H9 (cell line): Measurements from ENCODE around the gene DHRS13. TPM values are rescaled to one million over a fixed set of nuclear protein-coding genes. Genes with fewer than 3 reads are reported as not detected.

Source experiments
- DNase-seq: peaks from one replicate; pipeline ENCODE4 v3.0.0-alpha.2; 2017
- H2AFZ ChIP-seq: one replicate; pipeline ENCODE4 v1.6.1; 2013; ENCODE audit warnings: mild to moderate bottlenecking, low read length, control low read depth, moderate library complexity
- H2AK5ac ChIP-seq: 2 replicates; pipeline ENCODE4 v1.6.1; 2013; ENCODE audit warnings: low read length, control low read depth, mixed read lengths; ENCODE audit not compliant: insufficient read length
- H2BK120ac ChIP-seq: one replicate; pipeline ENCODE4 v1.6.1; 2013; ENCODE audit warnings: low read depth, mild to moderate bottlenecking, low read length, control low read depth, inconsistent platforms; ENCODE audit not compliant: poor library complexity, severe bottlenecking
- H2BK12ac ChIP-seq: 2 replicates; pipeline ENCODE4 v1.6.1; 2013; ENCODE audit warnings: low read length, control low read depth, mixed read lengths, low read depth; ENCODE audit not compliant: insufficient read length
- H2BK15ac ChIP-seq: 2 replicates; pipeline ENCODE4 v1.6.1; 2013; ENCODE audit warnings: low read depth, low read length, control low read depth
- H2BK20ac ChIP-seq: one replicate; pipeline ENCODE4 v1.6.1; 2013; ENCODE audit warnings: low read depth, mild to moderate bottlenecking, low read length, control low read depth, inconsistent platforms; ENCODE audit not compliant: poor library complexity, severe bottlenecking
- H2BK5ac ChIP-seq: 2 replicates; pipeline ENCODE4 v1.6.1; 2013; ENCODE audit warnings: low read length, control low read depth, mixed read lengths; ENCODE audit not compliant: insufficient read length
- H3K14ac ChIP-seq: 2 replicates; pipeline ENCODE4 v1.6.1; 2013; ENCODE audit warnings: low read length, control low read depth; ENCODE audit not compliant: insufficient read depth
- H3K18ac ChIP-seq: 2 replicates; pipeline ENCODE4 v1.6.1; 2013; ENCODE audit warnings: low read depth, mild to moderate bottlenecking, mixed read lengths, low read length, control low read depth; ENCODE audit not compliant: insufficient read length
- H3K23ac ChIP-seq: 2 replicates; pipeline ENCODE4 v1.6.1; 2013; ENCODE audit warnings: low read length, control low read depth, mixed read lengths, low read depth; ENCODE audit not compliant: insufficient read length
- H3K23me2 ChIP-seq: 2 replicates; pipeline ENCODE4 v1.6.1; 2013; ENCODE audit warnings: low read depth, mild to moderate bottlenecking, mixed read lengths, low read length, control low read depth; ENCODE audit not compliant: insufficient read length, poor library complexity, severe bottlenecking
- H3K27ac ChIP-seq: 2 replicates; pipeline ENCODE4 v1.5.1; 2013; ENCODE audit warnings: low read length, control low read depth, mixed read lengths, low read depth; ENCODE audit not compliant: insufficient read length
- H3K27me3 ChIP-seq: 2 replicates; pipeline ENCODE4 v1.6.1; 2013; ENCODE audit warnings: low read length, control low read depth, inconsistent platforms; ENCODE audit not compliant: insufficient read depth
- H3K4ac ChIP-seq: 2 replicates; pipeline ENCODE4 v1.6.1; 2013; ENCODE audit warnings: low read depth, mild to moderate bottlenecking, control low read depth, inconsistent platforms, low read length, moderate library complexity
- H3K4me1 ChIP-seq: 2 replicates; pipeline ENCODE4 v1.6.1; 2013; ENCODE audit warnings: low read length, control low read depth, inconsistent platforms; ENCODE audit not compliant: insufficient read depth
- H3K4me2 ChIP-seq: 2 replicates; pipeline ENCODE4 v1.6.1; 2013; ENCODE audit warnings: low read length, control low read depth, mixed read lengths; ENCODE audit not compliant: insufficient read length, insufficient read depth
- H3K56ac ChIP-seq: 2 replicates; pipeline ENCODE4 v1.6.1; 2013; ENCODE audit warnings: low read depth, mild to moderate bottlenecking, mixed read lengths, low read length, control low read depth; ENCODE audit not compliant: insufficient read length
- H3K79me1 ChIP-seq: 2 replicates; pipeline ENCODE4 v1.6.1; 2013; ENCODE audit warnings: low read depth, mild to moderate bottlenecking, moderate library complexity, low read length, control low read depth, inconsistent platforms; ENCODE audit not compliant: insufficient read depth, poor library complexity, severe bottlenecking
- H3K79me2 ChIP-seq: 2 replicates; pipeline ENCODE4 v1.6.1; 2013; ENCODE audit warnings: low read length, control low read depth, inconsistent platforms; ENCODE audit not compliant: insufficient read depth
- H3K9ac ChIP-seq: 2 replicates; pipeline ENCODE4 v1.6.1; 2013; ENCODE audit warnings: low read length, control low read depth, mixed read lengths; ENCODE audit not compliant: insufficient read length; ENCODE audit errors: extremely low read depth
- H3K9me3 ChIP-seq: one replicate; pipeline ENCODE4 v1.6.1; 2013; ENCODE audit warnings: low read depth, low read length, inconsistent platforms; ENCODE audit not compliant: control insufficient read depth
- H3T11ph ChIP-seq: one replicate; pipeline ENCODE4 v1.6.1; 2013; ENCODE audit warnings: mild to moderate bottlenecking, low read length, control low read depth, inconsistent platforms
- H4K20me1 ChIP-seq: one replicate; pipeline ENCODE4 v1.6.1; 2013; ENCODE audit not compliant: control insufficient read depth, insufficient read length, insufficient read depth
- H4K5ac ChIP-seq: 2 replicates; pipeline ENCODE4 v1.6.1; 2013; ENCODE audit warnings: low read depth, mild to moderate bottlenecking, mixed read lengths, low read length, control low read depth; ENCODE audit not compliant: insufficient read length
- H4K8ac ChIP-seq: replicated peaks from 2 replicates; pipeline ENCODE4 v1.6.1; 2013; ENCODE audit warnings: low read length, control low read depth, mixed read lengths, low read depth; ENCODE audit not compliant: insufficient read length
- H4K91ac ChIP-seq: 2 replicates; pipeline ENCODE4 v1.6.1; 2013; ENCODE audit warnings: low read depth, mild to moderate bottlenecking, moderate library complexity, mixed read lengths, low read length, control low read depth; ENCODE audit not compliant: insufficient read length
- H3K27ac Mint-ChIP-seq, 3 experiments: 2 replicates in 2 of 3; 3 replicates in 1 of 3; pipeline ENCODE4 v1.8.0; 2020 to 2021; ENCODE audit warnings: mixed read lengths in 3 of 3, mild to moderate bottlenecking in 1 of 3, moderate library complexity in 1 of 3
- H3K27me3 Mint-ChIP-seq: 2 replicates; pipeline ENCODE4 v1.8.0; 2021; ENCODE audit warnings: low read depth, mild to moderate bottlenecking, moderate library complexity, mixed read lengths
- H3K36me3 Mint-ChIP-seq, 3 experiments: 2 replicates in 2 of 3; 3 replicates in 1 of 3; pipeline ENCODE4 v1.8.0; 2020 to 2021; ENCODE audit warnings: low read depth in 3 of 3, mixed read lengths in 3 of 3; ENCODE audit not compliant: insufficient read depth in 1 of 3
- H3K4me1 Mint-ChIP-seq, 2 experiments: 2 replicates each; pipeline ENCODE4 v1.8.0; 2020; ENCODE audit warnings: mixed read lengths in 2 of 2
- H3K4me3 Mint-ChIP-seq, 2 experiments: 2 replicates in 1 of 2; 3 replicates in 1 of 2; pipeline ENCODE4 v1.8.0; 2020 to 2021; ENCODE audit warnings: mild to moderate bottlenecking in 2 of 2, mixed read lengths in 2 of 2, moderate library complexity in 1 of 2
- H3K9me3 Mint-ChIP-seq, 2 experiments: 2 replicates in 1 of 2; 3 replicates in 1 of 2; pipeline ENCODE4 v1.8.0; 2020; ENCODE audit warnings: mild to moderate bottlenecking in 2 of 2, mixed read lengths in 2 of 2, moderate library complexity in 1 of 2
- CTCF ChIP-seq: fragments of 200-600 bp; sonication (generic); conservative IDR thresholded peaks from 3 replicates; pipeline ENCODE4 v1.8.0; 2021; ENCODE audit warnings: antibody characterized with exemption, mild to moderate bottlenecking
- WGBS: extraction: QIAGEN DNeasy Blood & Tissue Kit; methylation state at CpG from one replicate; pipeline ENCODE4 v1.1.7; 2013; ENCODE audit warnings: missing lambda C conversion rate, low lambda C conversion rate, mixed read lengths; ENCODE audit not compliant: insufficient read length; ENCODE audit errors: extremely low coverage; 5-methylcytosine and 5-hydroxymethylcytosine counted together
- total RNA-seq: library from RNA; stranded (reverse); gene quantifications from 2 replicates; pipeline ENCODE4 v1.2.1, GENCODE V29; 2021

Gene DHRS13
- total RNA-seq, 1 experiment from 2014 or later = 29.6 TPM

- H3K79me1 ChIP-seq = no peaks in the 10 kb centered on the region
- no peak overlapping the region for H3K4me2 ChIP-seq
- H3K27me3 ChIP-seq = no peaks in the 10 kb centered on the region
- H3K23me2 ChIP-seq = peaks cover 11% of the 10 kb centered on the region
- peaks cover 59% of the 10 kb centered on the region for H3K79me2 ChIP-seq
- H2BK120ac ChIP-seq = no peak overlapping the region
- H2BK20ac ChIP-seq = no peak overlapping the region
- no peak overlapping the region for H4K91ac ChIP-seq
- H3K27ac ChIP-seq = no peak overlapping the region
- no peak overlapping the region for H4K5ac ChIP-seq
- Mint-ChIP-seq H3K4me1 (peaks cover 22% of the 10 kb centered on the region in 2 experiments), H3K9me3 (no peaks in the 10 kb centered on the region), H3K4me3 (peak overlapping the region; percentile 92 to 96), H3K27ac (peak overlapping the region in 1 of 3 experiments; percentile 22; a peak in 1 of 7 replicates), H3K27me3 (no peaks in the 10 kb centered on the region; the same call in 1 of the 2 replicates), H3K36me3 (peaks cover 18 to 59% (median 49%) of the 10 kb centered on the region in 3 experiments; a peak in 6 of 7 replicates)
- no peak overlapping the region for H3K4ac ChIP-seq
- H3K14ac ChIP-seq = no peak overlapping the region
- H4K8ac ChIP-seq = no peak overlapping the region
- no peaks in the 10 kb centered on the region for H4K20me1 ChIP-seq
- no peak overlapping the region for H3K23ac ChIP-seq
- no peak overlapping the region for H3K56ac ChIP-seq
- TF ChIP-seq CTCF = no peak
- H2AFZ ChIP-seq = no peak overlapping the region
- no peak overlapping the region for H2AK5ac ChIP-seq
- 0 out of 2 replicates have a peak, but pooled peaks cover 1% of the 10 kb centered on the region for H3K4me1 ChIP-seq
- H2BK15ac ChIP-seq = no peak overlapping the region
- no peaks in the 10 kb centered on the region for H3K9me3 ChIP-seq
- no peak overlapping the region for H3T11ph ChIP-seq
- H3K18ac ChIP-seq = no peak overlapping the region
- no peak overlapping the region for H3K9ac ChIP-seq
- no CpG with 5 or more reads among the region's 3 CpGs for WGBS
- H2BK5ac ChIP-seq = no peak overlapping the region
- no peak overlapping the region for H2BK12ac ChIP-seq
- DNase-seq = no peak
Observed at GRCh38 chr17:28947639-28948038, 44.8 kb upstream of the DHRS13 start.
